ENCODE measurements around the gene ANKRD2.
"Not testable (repeated sequence)": the region's sequence is repeated elsewhere in the genome, so short reads cannot be mapped to it uniquely, and the experiment has no call there.

Gene ANKRD2, protein sequence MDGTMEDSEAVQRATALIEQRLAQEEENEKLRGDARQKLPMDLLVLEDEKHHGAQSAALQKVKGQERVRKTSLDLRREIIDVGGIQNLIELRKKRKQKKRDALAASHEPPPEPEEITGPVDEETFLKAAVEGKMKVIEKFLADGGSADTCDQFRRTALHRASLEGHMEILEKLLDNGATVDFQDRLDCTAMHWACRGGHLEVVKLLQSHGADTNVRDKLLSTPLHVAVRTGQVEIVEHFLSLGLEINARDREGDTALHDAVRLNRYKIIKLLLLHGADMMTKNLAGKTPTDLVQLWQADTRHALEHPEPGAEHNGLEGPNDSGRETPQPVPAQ

DNA sequence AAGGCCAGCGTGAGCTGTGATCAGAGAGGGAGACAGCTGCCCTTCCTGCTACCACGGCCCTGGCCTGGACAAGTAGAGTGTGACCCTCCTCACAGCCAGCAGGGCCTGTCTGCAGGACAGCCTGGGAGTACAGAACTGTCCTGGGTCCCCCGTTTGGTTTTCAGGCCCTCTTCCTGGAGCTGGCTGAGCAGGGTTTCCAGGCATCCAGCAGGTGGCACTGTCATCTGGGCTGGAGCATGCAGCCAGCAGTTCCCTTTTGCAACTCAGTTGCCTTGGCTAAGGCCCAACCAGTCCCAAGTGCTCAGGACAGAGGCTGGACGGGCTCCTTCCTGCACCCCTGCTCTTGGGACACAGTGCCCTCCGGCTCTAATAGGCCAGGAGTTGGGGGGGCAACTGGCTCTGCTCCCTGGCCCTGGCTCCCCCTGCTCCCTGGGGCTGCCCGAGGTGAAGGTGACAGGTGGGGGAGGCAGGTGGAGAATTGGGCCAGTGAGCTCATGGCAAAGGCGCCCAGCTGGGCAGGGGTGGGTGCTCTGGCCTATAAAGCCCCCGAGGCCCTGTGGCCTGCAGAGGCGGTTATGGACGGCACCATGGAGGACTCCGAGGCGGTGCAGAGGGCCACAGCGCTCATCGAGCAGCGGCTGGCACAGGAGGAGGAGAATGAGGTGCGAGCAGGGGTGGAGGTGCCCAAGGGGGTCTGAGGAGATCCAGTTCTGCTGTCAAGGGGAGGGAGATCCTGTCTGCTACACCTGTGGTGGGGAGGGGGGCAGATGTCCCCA lies at the start of gene ANKRD2:
TSS of gene ANKRD2 (plus strand) at position 566 of the 776 bp plus-strand sequence. CDS start at position 576, 10 bp downstream.
- peak; percentile 88 for DNase-seq (ENCODE audit: low spot score)

DNA sequence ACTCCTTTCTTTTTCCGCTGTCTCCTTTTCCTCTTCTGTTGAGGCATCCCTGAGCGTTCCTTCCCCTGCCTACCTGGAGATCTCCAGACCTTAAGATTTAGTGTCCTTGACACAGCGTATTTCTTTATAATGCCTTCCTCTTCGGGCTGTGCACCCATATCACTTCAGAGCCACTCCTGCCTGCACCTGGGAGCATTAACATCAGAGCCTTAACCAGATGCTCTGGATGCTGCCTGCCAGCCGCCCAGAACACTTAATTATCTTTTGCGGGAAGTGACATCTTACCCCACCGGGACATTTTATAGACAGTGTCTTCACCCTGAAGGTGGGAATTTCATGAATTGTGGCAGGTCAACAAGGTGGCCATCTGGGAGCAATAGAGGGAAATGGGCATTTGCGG lies 49.6 kb upstream of the ANKRD2 start:
- no peak for DNase-seq (ENCODE audit: low spot score)

DNA sequence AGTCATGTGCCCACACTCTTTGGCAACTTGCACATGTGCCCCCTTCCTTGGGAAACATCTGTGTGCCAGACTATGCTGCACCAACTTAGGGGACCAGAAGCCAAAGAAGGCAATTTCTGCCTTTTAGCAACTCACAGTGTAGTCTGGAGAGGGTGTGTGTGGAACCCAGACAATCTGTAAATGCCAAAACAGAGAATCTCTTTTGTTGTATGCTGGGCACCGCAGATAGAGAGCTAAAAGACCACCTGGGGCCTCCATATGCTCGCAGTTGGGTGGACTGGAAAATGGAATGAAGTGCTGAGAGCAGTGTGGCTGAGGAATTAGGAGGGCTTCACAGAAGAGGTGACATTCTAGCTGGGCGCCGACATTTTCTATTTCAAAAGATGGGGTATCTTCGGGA lies 47.5 kb upstream of the ANKRD2 start:
- no peak for DNase-seq (ENCODE audit: low spot score)

DNA sequence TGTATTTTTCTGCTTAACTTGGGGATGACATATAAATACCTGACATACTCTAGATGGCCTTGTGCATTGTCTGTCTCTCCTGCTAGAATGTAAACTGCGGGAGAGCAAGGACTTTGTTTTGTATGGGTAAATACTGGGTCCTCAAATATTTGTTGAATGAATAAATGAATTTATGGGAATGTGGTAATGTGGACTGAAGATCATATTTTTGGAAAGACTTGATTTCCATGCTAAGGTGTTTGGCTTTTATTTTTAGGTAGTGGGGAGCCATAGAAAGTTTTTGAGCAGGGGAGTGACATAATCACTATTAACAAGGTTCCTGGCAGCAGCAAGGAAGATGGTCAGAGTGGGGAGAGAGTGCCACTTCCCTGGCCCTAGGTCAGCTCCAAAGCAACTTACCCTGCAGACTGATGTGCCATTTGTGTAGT lies 46.9 kb upstream of the ANKRD2 start:
- no peak for DNase-seq (ENCODE audit: low spot score)

DNA sequence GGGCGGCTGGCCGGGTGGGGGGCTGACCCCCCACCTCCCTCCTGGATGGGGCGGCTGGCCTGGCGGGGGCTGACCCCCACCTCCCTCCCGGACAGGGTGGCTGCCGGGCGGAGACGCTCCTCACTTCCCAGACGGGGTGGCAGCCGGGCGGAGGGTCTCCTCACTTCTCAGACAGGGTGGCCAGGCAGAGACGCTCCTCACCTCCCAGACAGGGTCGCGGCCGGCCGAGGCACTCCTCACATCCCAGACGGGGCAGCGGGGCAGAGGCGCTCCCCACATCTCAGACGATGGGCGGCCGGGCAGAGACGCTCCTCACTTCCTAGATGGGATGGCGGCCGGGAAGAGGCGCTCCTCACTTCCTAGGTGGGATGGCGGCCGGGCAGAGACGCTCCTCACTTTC lies 43.7 kb upstream of the ANKRD2 start:
- not testable (repeated sequence) for DNase-seq (ENCODE audit: low spot score)

DNA sequence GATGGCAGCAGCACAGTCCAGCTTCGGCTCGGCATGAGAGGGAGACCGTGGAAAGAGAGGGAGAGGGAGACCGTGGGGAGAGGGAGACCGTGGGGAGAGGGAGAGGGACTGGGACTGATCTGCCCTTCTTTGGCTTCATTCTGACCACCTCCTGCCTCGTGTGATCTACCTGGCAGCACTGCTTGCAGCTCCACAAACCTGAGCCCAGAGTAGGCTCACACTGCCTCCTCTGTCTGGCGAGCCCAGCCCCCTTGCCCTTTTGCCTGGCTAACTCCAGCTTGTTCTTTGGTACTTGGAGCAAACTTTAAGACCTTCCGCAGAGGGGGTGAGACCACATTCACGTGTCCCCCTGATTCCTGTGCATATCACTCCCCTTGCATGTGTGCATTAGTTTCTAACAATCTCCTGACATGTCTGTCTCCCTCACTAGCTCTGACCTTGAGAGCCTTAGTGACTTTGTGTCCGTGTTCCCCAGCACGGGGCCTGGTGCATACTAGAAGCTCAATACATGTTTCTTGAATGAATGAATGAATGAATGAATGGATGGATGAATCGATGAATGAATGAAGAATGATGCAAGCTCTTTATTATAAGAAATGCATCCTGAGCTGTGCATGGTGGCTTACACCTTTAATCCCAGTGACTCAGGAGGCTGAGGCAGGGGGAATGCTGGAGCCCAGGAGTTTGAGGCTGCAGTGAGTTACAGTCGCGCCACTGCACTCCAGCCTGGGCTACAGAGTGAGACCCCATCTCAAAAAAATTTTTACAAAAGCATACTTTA lies 42.7 kb upstream of the ANKRD2 start:
- DNase-seq (ENCODE audit: low spot score), result no peak

DNA sequence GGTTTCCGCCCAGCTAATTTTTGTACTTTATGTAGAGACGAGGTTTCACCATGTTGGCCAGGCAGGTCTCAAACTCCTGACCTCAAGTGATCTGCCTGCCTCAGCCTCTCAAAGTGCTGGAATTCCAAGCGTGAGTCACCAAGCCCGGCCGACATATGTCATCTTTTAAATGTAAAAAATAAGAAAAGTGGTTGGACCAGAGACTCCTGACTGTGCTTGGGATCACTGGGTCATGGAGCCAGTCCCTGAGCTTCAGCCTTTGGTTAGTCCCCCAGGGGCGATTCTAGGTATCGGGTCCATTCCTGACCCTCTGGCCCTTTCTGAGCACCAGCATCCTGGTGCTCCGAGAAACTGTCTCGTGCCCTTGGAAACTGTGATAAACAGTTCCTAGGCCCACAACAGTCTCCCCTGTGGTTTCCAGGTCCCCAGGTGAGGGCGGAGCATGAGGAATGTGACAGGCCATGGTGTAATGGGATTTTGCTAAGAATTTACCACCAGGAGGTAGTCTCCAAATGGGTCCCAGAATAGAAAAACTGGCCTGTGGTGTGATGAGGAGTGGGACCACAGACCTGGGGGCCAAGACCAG lies 41.1 kb upstream of the ANKRD2 start:
- DNase-seq (ENCODE audit: low spot score), result no peak

DNA sequence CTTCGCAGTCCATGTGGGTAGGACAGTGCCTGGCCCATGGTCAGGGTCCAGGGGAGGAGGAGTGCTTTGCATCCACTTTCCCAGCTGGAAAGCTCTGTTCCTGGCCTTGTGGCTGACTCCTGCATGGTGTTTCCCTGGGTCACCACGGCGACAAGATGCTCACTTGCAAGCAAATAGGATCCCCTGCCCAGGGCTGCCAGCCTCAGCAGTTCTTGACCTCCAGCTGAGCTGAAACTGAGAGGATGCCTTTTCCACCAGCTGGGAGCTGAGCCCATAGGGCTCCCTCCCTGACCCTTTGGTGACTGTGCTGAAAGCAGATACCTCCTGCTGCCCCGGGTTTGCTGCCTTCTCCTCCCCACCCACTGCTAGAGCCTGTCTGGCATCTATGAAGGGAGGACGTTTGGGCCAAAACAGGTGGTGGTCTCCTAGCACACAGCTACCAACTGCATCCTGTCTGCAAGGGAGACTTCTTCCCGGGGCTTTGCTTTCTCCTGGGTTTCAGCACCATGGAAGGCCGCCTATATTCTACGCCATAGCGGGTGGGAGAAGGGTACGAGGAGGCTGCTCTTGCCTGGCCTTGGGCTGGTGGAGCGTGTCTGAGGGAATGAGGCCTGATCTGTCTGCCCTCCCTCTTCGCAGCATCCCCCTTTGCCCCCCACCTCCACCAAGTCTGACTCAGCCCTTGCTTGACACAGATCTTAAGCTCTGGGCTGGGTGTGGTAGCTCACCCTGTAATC lies 39.5 kb upstream of the ANKRD2 start:
- DNase-seq (ENCODE audit: low spot score), result peak; percentile 29

DNA sequence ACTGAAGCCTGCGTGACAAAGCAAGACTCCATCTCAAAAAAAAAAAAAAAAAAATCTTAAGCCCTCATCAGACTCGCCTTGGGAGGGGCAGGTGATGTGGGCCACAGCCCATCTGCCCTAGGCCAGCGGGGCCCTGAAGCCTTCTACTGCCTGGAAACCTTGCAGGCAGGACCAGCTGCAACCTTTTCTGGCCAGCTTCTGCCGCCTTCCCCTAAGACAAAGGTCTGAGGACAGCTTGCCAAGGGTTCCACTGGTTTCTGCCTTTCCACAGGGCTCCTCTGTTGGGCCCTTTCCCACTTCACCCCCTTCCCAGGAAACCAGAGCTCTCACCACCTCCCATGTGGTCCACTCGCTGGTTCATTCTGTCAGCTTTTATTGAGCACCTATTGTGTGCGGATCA lies 38.7 kb upstream of the ANKRD2 start:
- peak; percentile 49 for DNase-seq (ENCODE audit: low spot score)

DNA sequence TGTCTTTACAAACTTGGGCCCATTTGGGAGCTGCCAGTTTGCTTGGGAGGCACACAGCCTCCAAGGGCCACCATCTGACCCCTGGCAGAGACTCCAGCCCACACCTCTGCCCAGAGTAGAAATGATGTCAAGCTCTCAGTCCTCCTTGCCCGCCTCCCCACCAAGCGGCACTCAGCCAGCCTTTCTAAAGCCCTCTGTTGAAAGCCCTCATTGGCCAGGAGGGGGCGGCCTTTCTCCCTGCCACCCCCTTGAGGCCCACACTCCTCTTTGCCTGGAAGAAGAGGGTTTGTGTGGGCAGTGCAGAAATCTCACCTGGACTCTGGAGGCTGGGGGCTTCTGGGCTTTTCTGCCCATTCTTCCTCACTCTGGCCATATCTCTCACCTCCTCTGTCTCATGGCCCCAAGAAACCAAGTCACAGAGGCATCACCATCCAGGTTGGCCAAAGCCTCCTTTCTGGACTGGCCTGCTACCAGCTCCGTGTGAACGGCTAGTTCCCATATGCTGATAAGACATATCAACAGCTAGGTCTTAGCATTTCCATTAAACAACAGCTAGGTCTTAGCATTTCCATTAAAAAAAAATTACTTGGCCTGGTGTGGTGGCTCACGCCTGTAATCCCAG lies 37.7 kb upstream of the ANKRD2 start:
- DNase-seq (ENCODE audit: low spot score), result peak; percentile 75

DNA sequence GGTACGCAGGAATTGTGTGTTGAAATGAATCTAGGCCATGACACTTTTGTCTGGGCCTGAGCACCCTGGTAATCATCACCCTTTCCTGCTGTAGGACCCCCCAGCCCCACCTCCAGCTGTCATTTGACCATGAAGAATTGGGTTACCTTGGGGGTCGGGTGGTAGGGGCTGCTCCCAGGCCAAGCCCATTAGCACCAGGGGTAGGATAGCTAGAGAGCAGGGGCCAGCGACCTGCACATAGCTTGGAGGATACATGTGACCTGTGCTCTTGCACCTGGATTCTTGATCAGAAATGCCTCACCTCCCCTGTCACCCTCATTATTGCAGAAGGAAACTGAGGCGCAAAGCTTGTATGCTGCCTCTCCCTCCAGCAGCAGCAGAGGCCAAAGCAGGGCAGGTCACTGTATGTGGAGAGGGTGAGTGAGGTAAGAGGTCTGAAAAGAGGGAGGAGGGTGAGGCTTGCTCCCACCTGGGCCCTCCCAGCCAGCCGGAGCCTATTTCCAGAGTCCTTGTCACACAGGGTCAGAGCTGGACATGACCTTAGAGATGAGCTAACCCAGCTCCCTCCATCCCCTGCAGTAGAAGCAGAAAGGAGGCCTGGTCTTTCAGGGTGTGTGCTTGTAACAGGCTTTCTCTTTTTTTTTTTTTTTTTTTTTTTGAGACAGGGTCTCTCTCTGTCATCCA lies 35.3 kb upstream of the ANKRD2 start:
- DNase-seq (ENCODE audit: low spot score), result no peak

DNA sequence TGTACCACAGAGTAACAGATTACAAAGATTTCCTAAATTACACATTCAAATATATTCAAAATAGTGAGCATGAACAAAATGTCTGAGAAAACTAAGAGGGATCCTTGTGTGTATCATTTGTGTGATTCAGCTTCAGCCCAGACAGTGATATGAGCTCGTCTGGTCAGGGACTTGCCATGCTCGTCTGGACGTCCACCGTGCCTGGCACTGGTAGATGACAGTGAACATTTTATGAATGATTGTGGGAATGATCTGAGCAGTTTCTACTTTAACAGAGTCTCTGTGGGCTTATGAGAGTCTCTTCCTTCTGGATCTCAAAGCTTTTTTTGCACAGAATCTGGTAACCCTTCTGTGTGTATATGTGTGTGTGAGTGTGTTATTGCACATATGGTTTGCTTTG lies 34.2 kb upstream of the ANKRD2 start:
- peak; percentile 43 for DNase-seq (ENCODE audit: low spot score)

DNA sequence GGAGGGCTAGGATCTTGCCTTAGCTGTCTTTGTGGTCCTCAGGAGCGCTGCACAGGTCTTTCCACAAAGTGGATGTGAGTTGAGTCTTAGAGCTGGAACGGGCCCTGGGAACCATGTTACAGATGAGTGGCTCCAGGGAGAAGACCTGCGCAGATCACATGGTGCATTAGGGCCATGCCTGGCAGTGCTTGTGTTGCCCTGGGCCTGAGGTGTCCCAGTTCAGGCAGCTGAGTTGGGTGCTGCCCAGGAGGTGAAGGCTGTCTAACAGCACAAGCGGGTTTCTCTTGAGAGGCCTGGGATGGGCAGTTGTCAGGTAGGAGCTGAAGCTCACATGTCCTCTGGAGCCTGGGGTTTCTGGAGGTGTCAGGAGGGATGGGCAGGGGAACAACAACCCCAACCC lies 33.7 kb upstream of the ANKRD2 start:
- DNase-seq (ENCODE audit: low spot score), result no peak

DNA sequence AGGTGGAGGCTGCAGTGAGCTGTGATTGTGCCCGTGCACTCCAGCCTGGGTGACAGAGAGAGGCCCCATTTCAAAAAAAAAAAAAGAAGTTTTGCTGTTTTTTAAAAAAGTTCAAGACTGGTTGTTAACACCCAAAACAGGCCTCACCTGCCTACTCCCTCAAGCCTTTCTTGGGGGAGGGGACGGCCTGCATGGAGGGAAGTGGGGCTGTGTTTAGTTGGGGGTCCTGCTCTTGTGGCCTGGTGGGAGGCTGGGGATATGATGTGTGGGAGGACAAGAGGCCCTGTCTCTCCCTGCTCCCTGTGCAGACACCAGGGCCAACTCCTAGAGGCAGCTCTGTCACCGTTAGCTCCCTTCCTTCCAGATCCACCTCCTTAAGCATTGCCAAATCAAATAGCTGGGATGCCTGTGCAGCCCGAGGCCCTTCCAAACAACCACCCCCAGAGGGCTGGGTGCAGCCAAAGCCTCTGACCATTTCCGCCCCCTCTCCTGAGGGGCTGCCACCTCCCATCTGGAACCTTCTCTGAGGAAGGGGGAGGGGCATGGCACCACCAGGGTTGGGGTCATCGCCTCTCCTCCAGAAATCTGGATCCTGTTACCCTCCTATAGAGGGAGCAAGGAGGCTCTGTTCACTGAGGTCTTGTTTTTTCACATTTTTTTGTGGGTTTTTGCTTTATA lies 32.9 kb upstream of the ANKRD2 start:
- no peak for DNase-seq (ENCODE audit: low spot score)

DNA sequence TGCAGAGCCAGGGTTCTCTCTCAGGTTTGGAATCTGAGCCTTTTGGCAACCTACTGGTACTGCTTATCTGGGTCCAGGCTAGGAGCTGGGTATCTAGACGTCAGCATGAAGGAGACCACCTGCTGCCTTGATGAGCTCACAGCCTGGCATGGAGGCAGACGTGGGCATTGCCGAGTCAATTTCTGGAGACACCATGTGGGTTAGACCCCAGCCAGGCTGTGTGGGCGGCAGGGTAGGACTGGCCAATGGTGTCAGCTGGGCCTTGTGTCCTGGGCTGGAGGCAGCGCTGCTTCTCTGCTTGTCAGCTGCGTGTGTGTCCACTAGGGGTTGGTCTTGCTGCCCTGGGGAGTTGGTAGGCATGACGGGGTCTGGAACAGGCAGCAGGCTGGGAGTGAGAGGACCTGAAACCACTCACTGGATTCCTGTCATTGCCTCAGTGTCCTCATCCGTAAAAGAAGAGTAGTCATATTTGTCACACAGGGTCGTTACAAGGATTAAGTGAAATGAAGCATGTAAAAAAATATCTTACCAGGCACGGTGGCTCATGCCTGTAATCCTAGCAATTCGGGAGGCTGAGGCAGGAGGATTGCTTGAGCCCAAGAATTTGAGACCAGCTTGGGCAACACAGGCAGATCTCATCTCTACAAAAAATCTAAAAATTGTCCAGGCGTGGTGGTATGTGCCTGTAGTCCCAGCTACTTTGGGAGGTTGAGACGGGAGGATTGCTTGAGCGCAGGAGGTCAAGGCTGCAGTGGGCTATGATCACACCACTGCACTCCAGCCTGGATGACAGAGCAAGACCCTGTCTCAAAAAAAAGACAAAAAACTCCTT lies 31.7 kb upstream of the ANKRD2 start:
- no peak for DNase-seq (ENCODE audit: low spot score)

DNA sequence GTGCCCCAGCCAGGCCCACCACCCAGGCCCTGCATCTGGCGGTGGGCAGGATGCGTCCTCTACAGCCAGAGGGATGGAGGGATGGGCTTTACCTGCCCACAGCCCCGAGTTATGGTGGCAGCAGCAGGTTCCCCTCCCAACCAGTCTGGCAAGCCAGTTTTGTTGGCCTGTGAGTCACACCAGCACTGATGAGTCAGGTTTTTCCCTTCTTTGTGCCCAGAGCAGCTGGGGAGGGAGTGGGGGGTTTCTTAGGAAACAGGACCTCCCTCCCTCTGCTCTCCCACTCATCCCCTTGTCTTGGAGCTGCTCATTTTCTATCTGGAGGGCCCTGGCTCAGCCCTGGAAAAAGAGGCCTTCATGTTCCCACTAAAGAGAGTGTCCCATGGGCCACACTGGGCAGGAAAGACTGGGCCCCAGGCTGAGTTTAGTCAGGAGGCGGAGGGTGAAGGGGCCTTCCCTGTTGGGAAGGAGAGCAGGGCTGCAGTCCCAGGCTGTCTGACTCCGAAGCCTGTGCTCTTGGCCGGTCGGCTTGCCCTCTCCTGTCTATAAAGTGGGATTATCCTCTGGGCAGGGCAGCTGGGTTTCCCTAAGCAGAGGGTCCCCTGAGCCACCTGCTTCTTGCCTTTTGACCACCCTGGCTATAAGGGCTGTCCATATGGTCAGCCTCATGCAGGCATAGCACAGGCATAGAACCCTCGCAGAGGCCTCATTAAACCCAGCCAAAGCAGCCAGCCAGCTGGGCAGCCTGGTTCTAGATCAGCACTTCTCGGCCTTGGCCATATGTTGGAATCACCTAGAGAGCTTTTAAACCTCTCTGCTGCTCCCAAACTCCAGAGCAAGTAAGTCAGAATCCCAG lies 30.2 kb upstream of the ANKRD2 start:
- peak; percentile 57 for DNase-seq (ENCODE audit: low spot score)

DNA sequence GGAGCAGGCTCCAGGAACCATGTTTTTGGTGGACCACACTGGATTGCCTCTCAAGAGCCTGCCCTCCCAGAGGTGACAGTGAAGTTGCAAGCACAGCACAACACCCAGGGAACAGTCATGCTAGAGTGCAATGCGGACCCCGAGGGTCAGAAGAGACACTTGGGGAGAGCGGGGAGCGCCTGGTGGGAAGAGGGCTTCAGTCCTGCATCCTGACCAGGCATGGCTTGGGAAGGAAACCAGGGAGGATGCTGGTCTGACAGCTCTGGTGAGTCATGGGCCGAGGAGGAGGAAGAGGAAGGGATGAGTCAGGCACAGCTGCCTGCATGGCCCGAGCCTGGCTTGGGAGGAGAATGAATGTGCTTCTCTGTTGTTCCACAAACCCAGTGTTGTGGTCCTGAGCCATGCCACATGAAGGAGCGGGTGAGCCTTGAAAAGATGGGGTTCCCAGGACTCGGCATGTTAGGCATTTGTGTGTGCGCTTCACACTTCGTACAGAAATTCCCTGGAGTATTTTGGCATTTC lies 29.5 kb upstream of the ANKRD2 start:
- DNase-seq (ENCODE audit: low spot score), result peak; percentile 96

All from pons (tissue), 1 donor.